ENCODE data around the gene CTXN1.

Gene CTXN1

DNA sequence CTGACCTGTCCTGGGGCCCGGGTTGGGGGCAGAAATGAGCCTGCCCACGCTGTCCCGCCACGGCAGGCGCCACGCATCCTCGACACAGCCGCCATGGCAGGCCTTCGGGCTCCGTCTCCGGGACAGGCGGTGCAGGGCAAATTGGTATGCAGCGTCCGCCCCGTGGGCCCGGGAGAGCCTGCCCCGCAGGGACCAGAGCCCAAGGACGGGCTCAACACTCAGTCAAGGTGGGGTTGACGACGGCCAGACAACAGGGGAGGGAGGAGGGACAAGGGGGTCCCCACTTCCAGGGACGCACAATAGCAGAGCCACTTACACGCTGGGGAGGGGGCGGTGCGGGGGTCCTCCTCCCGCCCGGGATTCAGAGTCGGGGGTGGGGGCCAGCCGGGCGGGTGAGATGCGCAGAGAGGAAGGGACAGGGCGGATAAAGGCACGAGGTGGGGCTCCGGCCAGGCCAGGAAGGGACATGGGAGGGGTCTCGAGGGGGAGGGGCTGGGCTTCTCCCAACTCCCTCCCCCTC lies 1.2 kb downstream of the CTXN1 start:
- DNase-seq (ENCODE audit: low read depth in 2 of 2), result no peak
- no peak for TF ChIP-seq CTCF (IDR thresholded peaks at IDR 0.05; ENCODE audit: low read depth, low read length)
- H3K4me3 ChIP-seq (replicated peaks in 1 of 2; ENCODE audit: low read depth in 2 of 2, low read length in 2 of 2), result no peak overlapping the region

DNA sequence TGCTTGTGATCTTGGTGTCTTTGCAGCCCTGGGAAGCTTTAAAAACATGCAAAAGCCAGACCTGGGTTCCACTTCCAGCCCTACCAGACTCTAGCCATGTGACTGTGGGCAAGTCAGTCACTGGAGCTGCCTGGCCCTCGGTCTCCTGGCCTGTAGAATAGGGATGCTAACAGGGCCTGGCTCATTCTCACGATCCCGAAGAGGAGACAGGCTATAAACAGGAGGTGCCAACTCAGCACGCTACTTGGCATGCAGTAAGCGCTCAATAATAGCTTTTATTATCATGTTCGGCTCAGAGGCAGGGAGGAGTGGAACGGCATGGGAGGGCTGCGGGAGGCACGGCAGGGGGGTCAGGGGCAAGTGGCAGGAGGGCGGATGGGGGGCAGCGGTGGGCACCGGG lies 1.7 kb downstream of the CTXN1 start:
- no peak for DNase-seq (ENCODE audit: low read depth in 2 of 2)
- H3K4me3 ChIP-seq (replicated peaks in 1 of 2; ENCODE audit: low read depth in 2 of 2, low read length in 2 of 2), result no peak overlapping the region
- no peak for TF ChIP-seq CTCF (IDR thresholded peaks at IDR 0.05; ENCODE audit: low read depth, low read length)

- TF ChIP-seq CTCF (IDR thresholded peaks at IDR 0.05; ENCODE audit: low read depth, low read length), result no peak
- DNase-seq (ENCODE audit: low read depth in 2 of 2), result no peak
- no peak overlapping the region for H3K4me3 ChIP-seq (replicated peaks in 1 of 2; ENCODE audit: low read depth in 2 of 2, low read length in 2 of 2)
Observed at GRCh38 chr19:7923295-7924191, 2.4 kb downstream of the CTXN1 start.

- H3K4me3 ChIP-seq (replicated peaks in 1 of 2; ENCODE audit: low read depth in 2 of 2, low read length in 2 of 2), result no peak overlapping the region
- DNase-seq (ENCODE audit: low read depth in 2 of 2), result no peak
- no peak for TF ChIP-seq CTCF (IDR thresholded peaks at IDR 0.05; ENCODE audit: low read depth, low read length)
Observed at GRCh38 chr19:7922836-7923195, 3.1 kb downstream of the CTXN1 start.

DNA sequence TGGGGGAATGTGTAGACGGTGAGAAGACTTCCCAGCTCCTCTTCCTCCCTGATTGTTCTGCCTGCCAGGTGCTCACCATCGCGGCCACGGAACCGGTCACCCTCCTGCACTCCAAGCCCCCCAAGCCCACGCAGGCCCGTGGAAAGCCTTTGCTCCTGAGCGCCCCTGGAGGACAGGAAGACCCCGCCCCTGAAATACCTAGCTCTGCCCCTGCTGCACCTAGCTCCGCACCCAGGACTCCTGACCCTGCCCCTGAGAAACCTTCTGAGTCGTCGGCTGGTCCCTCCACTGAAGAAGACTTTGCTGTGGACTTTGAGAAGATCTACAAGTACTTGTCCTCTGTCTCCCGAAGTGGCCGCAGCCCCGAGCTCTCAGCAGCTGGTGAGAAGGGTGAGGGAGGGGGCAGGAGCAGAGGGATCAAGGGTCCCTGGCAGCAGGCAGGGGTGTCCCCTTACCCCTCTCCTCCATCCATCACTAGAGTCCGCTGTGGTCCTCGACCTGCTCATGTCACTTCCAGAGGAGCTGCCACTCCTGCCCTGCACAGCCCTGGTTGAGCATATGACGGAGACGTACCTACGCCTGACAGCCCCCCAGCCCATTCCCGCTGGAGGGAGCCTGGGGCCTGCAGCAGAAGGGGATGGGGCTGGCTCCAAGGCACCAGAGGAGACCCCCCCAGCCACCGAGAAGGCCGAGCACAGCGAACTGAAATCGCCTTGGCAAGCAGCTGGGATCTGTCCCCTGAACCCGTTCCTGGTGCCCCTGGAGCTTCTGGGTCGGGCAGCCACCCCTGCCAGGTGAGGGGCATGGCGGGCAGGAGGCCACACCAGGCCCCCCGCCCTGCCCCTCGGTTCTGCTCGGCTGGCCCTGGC lies 3.7 kb downstream of the CTXN1 start:
- H3K4me3 ChIP-seq (replicated peaks in 1 of 2; ENCODE audit: low read depth in 2 of 2, low read length in 2 of 2), result peak overlapping the region; percentile 50 to 65
- no peak for TF ChIP-seq CTCF (IDR thresholded peaks at IDR 0.05; ENCODE audit: low read depth, low read length)
- DNase-seq (ENCODE audit: low read depth in 2 of 2), result no peak

DNA sequence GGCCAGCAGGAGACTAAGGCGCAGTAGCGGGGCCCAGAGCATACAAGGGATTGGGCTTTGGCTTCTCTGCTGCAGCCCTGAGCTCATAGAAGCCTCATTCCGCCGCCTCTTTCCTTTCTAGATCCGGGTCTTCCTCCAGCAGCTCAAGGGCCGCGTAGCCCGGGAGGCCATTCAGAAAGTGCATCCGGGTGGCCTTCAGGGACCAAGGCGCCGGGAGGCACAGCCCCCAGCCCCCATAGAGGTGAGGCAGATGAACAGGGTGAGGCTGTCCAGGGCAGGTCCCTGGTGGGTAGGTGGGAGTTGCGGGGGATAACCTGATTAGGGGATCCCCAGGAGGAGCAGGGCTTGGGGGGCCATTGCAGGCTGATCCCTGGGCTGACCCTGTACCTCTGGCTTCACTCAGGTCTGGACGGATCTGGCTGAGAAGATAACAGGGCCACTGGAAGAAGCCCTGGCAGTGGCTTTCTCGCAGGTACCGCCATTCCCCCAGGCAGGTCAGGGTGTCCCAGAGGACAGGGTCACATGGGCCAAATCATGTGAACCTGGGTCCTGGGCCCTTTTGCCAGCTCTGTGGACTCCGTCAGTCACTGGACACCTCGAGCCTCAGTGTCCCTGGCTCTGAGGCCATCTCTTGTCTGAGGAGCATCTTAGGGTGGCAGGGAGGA lies 4.5 kb downstream of the CTXN1 start:
- TF ChIP-seq CTCF (IDR thresholded peaks at IDR 0.05; ENCODE audit: low read depth, low read length), result no peak
- DNase-seq (ENCODE audit: low read depth in 2 of 2), result no peak
- peak overlapping the region; percentile 50 to 65 for H3K4me3 ChIP-seq (replicated peaks in 1 of 2; ENCODE audit: low read depth in 2 of 2, low read length in 2 of 2)

All from cardiac fibroblast (primary cell).